ENCODE results near the gene TPM2. TPM values are rescaled to one million over a fixed set of nuclear protein-coding genes. Genes with fewer than 3 reads are reported as not detected.

The TPM2 gene
- total and polyA plus RNA-seq, 8 donors, result 460 to 3,642 (median 1,093) TPM

GRCh38 chr9:35695943-35696401 lies 6.2 kb upstream of the TPM2 start:
- no peaks in the 10 kb centered on the region for H3K9me3 ChIP-seq
- no peak overlapping the region for H3K4me3 ChIP-seq
- peak overlapping the region; percentile 70 to 97 (median 92) for H3K27ac ChIP-seq
- H3K27me3 ChIP-seq, result no peaks in the 10 kb centered on the region
- peaks cover 41 to 52% (median 47%) of the 10 kb centered on the region in 4 donors for H3K36me3 ChIP-seq
- peak; percentile 47 to 65 for DNase-seq
- TF ChIP-seq POLR2A (IDR thresholded peaks at IDR 0.05), result no peak
- TF ChIP-seq POLR2AphosphoS5 (IDR thresholded peaks at IDR 0.05), result peak in 2 of 3 donors; percentile 64 to 87
- no peak for TF ChIP-seq CTCF (IDR thresholded peaks at IDR 0.05)
- no peak for TF ChIP-seq EP300 (IDR thresholded peaks at IDR 0.05)
- peaks cover 30 to 57% (median 41%) of the 10 kb centered on the region in 4 donors for H3K4me1 ChIP-seq
- WGBS, 5 donors, result 31 to 72% (median 42%) methylated on average over 3 of the region's 3 CpGs
- intact Hi-C loops (cut with DNase I; ENCODE audit: low total_unique reads), result no loop called here

DNA sequence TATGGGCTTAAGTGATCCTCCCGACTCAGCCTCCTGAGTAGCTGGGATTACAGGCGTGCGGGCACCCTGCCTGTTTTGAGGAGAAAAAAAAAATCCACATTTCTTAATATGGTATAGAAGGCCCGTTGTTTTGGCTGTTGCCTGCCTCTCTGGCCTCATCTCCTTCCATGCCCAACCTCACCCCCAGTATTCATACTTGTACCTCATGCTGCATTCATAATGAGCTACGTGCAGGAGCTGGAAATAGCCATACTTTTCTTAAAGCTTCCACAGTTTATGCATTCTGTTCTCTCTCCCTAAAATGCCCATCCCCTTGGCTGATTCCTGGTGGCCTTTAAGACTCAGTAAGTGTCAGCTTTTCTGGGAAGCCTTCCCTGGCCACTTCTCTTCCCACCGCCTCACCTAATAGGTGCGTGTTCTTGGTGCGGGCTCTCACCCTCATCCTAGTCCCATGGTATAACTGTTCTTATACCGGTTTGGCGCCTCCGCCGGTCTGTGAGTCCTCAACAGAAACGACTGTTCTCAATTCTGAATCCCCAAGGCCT lies 2.1 kb upstream of the TPM2 start:
- no peaks in the 10 kb centered on the region for H3K27me3 ChIP-seq

DNA sequence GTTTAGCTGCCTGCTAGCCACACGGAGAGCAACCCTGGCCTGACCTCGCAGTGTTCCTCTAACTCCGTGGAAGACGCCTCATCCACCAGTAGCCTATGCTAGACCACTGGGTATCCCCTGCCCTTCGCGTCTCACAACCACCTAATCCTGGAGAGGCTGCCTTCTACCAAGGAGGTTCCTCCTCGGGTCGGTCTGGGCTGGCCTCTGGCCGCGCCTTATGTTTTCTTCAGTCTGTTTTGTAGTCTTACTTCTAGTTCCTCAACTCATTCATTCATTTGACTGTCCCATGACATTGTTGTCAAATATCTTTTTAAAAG lies 1.6 kb upstream of the TPM2 start:
- TF ChIP-seq EP300 (IDR thresholded peaks at IDR 0.05) (no peak), CTCF (IDR thresholded peaks at IDR 0.05) (no peak), POLR2AphosphoS5 (IDR thresholded peaks at IDR 0.05) (no peak), POLR2A (IDR thresholded peaks at IDR 0.05) (no peak)
- Histone ChIP-seq H3K36me3 (peaks cover 4 to 20% (median 11%) of the 10 kb centered on the region in 4 donors), H3K27me3 (no peaks in the 10 kb centered on the region), H3K9me3 (no peaks in the 10 kb centered on the region), H3K27ac (peak overlapping the region; percentile 92 to 97 (median 95)), H3K4me3 (peak overlapping the region; percentile 65 to 75 (median 70)), H3K4me1 (peaks cover 23 to 76% (median 59%) of the 10 kb centered on the region in 4 donors)
- 19 to 27% (median 24%) methylated on average over 9 to 10 of the region's 10 CpGs for WGBS, 5 donors
- DNase-seq, result no peak
- intact Hi-C loops (cut with DNase I; ENCODE audit: low total_unique reads), result no loop called here

More for the DNA sequence above, 2.1 kb upstream of the TPM2 start:
- DNase-seq, result peak in 1 of 2 donors; percentile 61
- TF ChIP-seq CTCF (IDR thresholded peaks at IDR 0.05) (no peak), EP300 (IDR thresholded peaks at IDR 0.05) (peak; percentile 71), POLR2AphosphoS5 (IDR thresholded peaks at IDR 0.05) (peak in 2 of 3 donors; percentile 69 to 81), POLR2A (IDR thresholded peaks at IDR 0.05) (no peak)
- peaks cover 5 to 20% (median 14%) of the 10 kb centered on the region in 4 donors for H3K36me3 ChIP-seq
- H3K4me3 ChIP-seq, result peak overlapping the region in 3 of 4 donors; percentile 65 to 75 (median 67)
- peaks cover 29 to 77% (median 60%) of the 10 kb centered on the region in 4 donors for H3K4me1 ChIP-seq
- 65 to 81% (median 73%) methylated on average over 13 of the region's 13 CpGs for WGBS, 5 donors
- intact Hi-C loops (cut with DNase I; ENCODE audit: low total_unique reads), result no loop called here
- no peaks in the 10 kb centered on the region for H3K9me3 ChIP-seq
- peak overlapping the region; percentile 5 to 97 (median 95) for H3K27ac ChIP-seq

GRCh38 chr9:35690614-35691333 lies 1.0 kb upstream of the TPM2 start:
- peak; percentile 70 to 91 for DNase-seq
- 0 to 1% (median 1%) methylated on average over 38 to 61 of the region's 61 CpGs for WGBS, 5 donors
- Histone ChIP-seq H3K27me3 (no peaks in the 10 kb centered on the region), H3K27ac (peak overlapping the region; percentile 92 to 97 (median 95)), H3K4me1 (peaks cover 18 to 76% (median 60%) of the 10 kb centered on the region in 4 donors), H3K4me3 (peak overlapping the region; percentile 65 to 75 (median 70)), H3K9me3 (no peaks in the 10 kb centered on the region), H3K36me3 (peaks cover 2 to 25% (median 12%) of the 10 kb centered on the region in 4 donors)
- intact Hi-C loops (cut with DNase I; ENCODE audit: low total_unique reads), result no loop called here
- TF ChIP-seq EP300 (IDR thresholded peaks at IDR 0.05) (no peak), CTCF (IDR thresholded peaks at IDR 0.05) (no peak), POLR2A (IDR thresholded peaks at IDR 0.05) (peak in 1 of 4 donors; percentile 26), POLR2AphosphoS5 (IDR thresholded peaks at IDR 0.05) (peak; percentile 6 to 34 (median 29))

Data from stomach (tissue), 9 donors.